ENCODE measurements around the gene CAMK1D.

The CAMK1D gene

GRCh38 chr10:12657489-12657888 lies 308.1 kb downstream of the CAMK1D start:
- no peak for DNase-seq (ENCODE audit: low spot score)

- DNase-seq (ENCODE audit: low spot score), result no peak
Measured at GRCh38 chr10:12658526-12658925, 309.2 kb downstream of the CAMK1D start.

- DNase-seq (ENCODE audit: low spot score), result no peak
Measured at GRCh38 chr10:12659706-12660105, 310.4 kb downstream of the CAMK1D start.

- no peak for DNase-seq (ENCODE audit: low spot score)
Measured at GRCh38 chr10:12660812-12661211, 311.5 kb downstream of the CAMK1D start.

- no peak for DNase-seq (ENCODE audit: low spot score)
Measured at GRCh38 chr10:12661671-12662070, 312.3 kb downstream of the CAMK1D start.

- no peak for DNase-seq (ENCODE audit: low spot score)
Measured at GRCh38 chr10:12663863-12664262, 314.5 kb downstream of the CAMK1D start.

GRCh38 chr10:12665501-12665900 lies 316.2 kb downstream of the CAMK1D start:
- no peak for DNase-seq (ENCODE audit: low spot score)

- DNase-seq (ENCODE audit: low spot score), result no peak
Measured at GRCh38 chr10:12667052-12667451, 317.7 kb downstream of the CAMK1D start.

GRCh38 chr10:12668634-12669033 lies 319.3 kb downstream of the CAMK1D start:
- DNase-seq (ENCODE audit: low spot score), result no peak

GRCh38 chr10:12670004-12670403 lies 320.7 kb downstream of the CAMK1D start:
- DNase-seq (ENCODE audit: low spot score), result no peak

- no peak for DNase-seq (ENCODE audit: low spot score)
Measured at GRCh38 chr10:12675186-12675585, 325.8 kb downstream of the CAMK1D start.

- no peak for DNase-seq (ENCODE audit: low spot score)
Measured at GRCh38 chr10:12679636-12680035, 330.3 kb downstream of the CAMK1D start.

GRCh38 chr10:12681252-12681651 lies 331.9 kb downstream of the CAMK1D start:
- no peak for DNase-seq (ENCODE audit: low spot score)

GRCh38 chr10:12684784-12685183 lies 335.4 kb downstream of the CAMK1D start:
- DNase-seq (ENCODE audit: low spot score), result no peak

- no peak for DNase-seq (ENCODE audit: low spot score)
Measured at GRCh38 chr10:12685261-12686058, 336.1 kb downstream of the CAMK1D start.

GRCh38 chr10:12687996-12688395 lies 338.6 kb downstream of the CAMK1D start:
- no peak for DNase-seq (ENCODE audit: low spot score)

- DNase-seq (ENCODE audit: low spot score), result no peak
Measured at GRCh38 chr10:12689893-12690292, 340.5 kb downstream of the CAMK1D start.

- no peak for DNase-seq (ENCODE audit: low spot score)
Measured at GRCh38 chr10:12690525-12691126, 341.3 kb downstream of the CAMK1D start.

- DNase-seq (ENCODE audit: low spot score), result no peak
Measured at GRCh38 chr10:12691596-12691995, 342.2 kb downstream of the CAMK1D start.

GRCh38 chr10:12697764-12698163 lies 348.4 kb downstream of the CAMK1D start:
- no peak for DNase-seq (ENCODE audit: low spot score)

- no peak for DNase-seq (ENCODE audit: low spot score)
Measured at GRCh38 chr10:12699258-12699700, 349.9 kb downstream of the CAMK1D start.

GRCh38 chr10:12699781-12700556 lies 350.6 kb downstream of the CAMK1D start:
- no peak for DNase-seq (ENCODE audit: low spot score)

GRCh38 chr10:12700557-12700874 lies 351.2 kb downstream of the CAMK1D start:
- DNase-seq (ENCODE audit: low spot score), result no peak

Data from RKO (cell line).